Endometrial microvascular endothelial cells (primary cell): ENCODE data around the gene PLEKHJ1. TPM values are rescaled to one million over a fixed set of nuclear protein-coding genes. Genes with fewer than 3 reads are reported as not detected.

Source experiments
- in situ Hi-C: cut with HindIII; loops from 2 replicates; pipeline ENCODE4 v1.10.0; 2017; ENCODE audit warnings: low sequenced_read_pairs, low pct_unique_long_range_greater_than_20kb; ENCODE audit errors: inconsistent ontology term
- total RNA-seq: library from RNA; depleted of rRNA; stranded (reverse); fragments of >200 nt; gene quantifications from one replicate; pipeline ENCODE4 v1.2.3, GENCODE V29; 2015; ENCODE audit errors: inconsistent ontology term

PLEKHJ1 gene
- total RNA-seq, 1 donor from 2014 or later = 118 TPM

DNA sequence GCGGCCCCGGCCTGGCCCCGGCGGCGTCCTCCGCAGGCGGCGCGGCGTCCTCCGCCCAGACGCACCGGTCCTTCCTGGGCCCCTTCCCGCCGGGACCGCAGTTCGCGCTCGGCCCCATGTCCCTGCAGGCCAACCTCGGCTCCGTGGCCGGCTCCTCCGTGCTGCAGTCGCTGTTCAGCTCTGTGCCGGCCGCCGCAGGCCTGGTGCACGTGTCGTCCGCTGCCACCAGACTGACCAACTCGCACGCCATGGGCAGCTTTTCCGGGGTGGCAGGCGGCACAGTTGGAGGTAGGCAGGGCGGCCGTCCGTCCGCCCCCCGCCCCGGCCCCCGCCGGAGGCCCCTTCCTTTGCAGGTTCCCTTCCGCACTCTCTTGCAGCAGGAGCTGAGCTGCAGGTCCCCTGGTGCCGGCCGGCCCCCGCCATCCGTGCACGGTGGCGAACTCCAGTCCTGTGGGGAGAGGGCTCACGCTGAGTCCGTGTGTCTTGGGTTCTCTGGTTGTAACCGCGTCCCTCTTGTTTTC is 9.2 kb downstream of the PLEKHJ1 start:
- in situ Hi-C loops = no loop called here

DNA sequence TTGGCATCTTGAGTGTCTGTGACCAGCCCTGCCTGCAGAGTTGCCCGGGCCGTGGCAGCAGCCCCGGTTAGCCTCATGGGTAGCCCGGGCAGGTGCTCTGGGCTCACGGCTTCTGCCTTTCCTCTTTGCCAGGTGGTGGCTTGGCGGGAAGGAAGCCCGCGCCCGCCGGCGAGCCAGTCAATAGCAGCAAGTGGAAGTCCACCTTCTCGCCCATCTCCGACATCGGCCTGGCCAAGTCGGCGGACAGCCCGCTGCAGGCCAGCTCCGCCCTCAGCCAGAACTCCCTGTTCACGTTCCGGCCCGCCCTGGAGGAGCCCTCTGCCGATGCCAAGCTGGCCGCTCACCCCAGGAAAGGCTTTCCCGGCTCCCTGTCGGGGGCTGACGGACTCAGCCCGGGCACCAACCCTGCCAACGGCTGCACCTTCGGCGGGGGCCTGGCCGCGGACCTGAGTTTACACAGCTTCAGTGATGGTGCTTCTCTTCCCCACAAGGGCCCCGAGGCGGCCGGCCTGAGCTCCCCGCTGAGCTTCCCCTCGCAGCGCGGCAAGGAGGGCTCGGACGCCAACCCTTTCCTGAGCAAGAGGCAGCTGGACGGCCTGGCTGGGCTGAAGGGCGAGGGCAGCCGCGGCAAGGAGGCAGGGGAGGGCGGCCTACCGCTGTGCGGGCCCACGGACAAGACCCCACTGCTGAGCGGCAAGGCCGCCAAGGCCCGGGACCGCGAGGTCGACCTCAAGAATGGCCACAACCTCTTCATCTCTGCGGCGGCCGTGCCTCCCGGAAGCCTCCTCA is 9.9 kb downstream of the PLEKHJ1 start:
- in situ Hi-C loops = no loop called here

DNA sequence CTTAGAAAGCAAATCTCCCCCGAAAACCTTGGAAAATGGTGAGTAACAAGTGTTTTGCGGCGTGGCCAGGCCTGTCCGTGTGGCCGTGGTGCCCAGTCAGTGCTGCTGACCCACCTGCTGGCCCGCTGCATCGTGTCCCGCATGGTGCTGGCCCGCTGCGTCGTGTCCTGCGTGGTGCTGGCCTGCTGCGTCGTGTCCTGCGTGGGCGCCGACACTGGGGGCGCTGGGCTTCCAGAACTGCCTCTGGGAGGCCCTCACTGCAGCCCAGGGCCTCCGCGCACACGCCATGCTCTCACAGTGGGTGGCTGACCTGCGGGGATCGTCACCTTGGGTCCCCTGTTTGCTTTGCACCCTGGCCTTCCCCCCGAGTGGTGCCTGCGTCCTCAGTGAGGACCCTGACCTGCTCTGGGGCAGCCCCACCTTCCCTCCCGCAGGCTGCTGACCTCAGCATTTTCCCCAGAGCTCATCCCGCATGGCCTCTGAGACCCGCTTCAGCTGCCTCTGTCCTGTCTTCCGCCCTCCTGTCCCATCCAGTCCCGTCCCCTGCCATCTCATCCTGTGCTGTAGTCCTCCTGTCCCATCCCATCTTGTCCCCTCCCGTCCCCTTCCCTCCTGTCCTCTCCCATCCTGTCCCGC is 10.6 kb downstream of the PLEKHJ1 start:
- in situ Hi-C loops = no loop called here

DNA sequence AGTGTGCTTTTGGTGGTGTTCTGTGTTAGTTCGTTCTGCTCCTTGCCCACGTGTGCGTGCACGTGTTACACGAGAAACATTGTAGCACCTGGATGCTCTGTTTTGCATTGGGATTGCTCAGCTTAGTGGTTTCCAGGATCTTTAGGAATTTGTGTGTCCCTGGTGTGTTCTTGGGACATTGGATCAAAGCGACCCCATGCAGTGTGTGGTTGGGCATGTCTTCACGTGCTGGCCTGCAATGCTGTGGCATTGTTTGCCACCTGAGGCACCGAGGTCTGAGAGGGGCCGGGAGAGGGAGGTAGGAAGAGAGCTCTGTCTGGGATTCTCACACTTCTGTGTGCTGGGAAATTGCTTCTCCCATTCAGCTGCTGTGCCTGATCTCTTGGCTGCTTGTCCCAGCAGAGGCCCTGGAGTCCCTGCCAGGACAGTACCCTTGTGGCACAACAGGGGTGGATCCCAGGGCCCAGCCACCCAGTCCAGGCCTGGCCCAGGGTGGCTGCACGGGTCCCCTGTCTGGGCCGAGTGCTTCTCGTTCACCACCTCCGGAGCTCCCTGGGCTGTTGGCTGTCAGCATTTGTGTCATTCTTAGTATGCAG is 11.3 kb downstream of the PLEKHJ1 start:
- in situ Hi-C loops = no loop called here

DNA sequence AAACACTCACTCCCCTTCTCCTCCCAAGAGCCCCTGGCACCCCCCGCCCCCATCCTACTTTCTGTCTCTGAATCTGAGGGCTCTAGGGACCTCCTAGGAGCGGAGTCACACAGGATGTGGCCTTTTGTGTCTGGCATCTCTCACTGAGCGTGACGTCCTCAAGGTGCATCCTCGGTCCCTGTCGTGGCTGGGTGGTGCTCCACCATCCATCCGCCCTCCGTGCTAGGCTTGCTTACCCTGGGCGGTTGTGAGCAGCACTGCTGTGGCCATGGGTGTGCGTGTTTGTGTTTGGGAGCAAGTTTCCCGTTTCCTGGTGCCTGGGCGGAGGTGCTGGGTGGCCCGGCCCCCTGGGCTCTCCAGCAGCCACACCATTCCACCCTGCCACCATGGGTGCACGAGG is 12.2 kb downstream of the PLEKHJ1 start:
- in situ Hi-C loops = no loop called here

DNA sequence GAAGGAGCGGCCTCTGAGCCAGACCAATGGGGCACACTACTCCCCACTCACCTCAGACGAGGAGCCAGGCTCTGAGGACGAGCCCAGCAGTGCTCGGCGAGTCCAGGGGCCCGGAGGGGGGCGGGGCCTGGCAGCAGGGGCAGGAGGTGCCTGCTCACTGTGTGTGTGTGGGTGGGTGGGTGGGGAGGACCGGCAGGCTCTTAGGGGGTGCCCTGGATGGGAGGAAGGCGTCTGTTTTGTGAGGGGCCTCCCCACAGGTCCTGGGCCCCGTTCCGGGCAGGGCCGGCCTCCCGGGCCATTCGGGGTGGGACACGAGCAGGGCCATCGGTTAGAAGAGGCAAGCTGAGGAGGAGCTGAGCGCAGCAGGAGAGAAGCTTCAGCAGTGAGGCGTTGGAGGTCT is 12.7 kb downstream of the PLEKHJ1 start:
- in situ Hi-C loops = no loop called here

DNA sequence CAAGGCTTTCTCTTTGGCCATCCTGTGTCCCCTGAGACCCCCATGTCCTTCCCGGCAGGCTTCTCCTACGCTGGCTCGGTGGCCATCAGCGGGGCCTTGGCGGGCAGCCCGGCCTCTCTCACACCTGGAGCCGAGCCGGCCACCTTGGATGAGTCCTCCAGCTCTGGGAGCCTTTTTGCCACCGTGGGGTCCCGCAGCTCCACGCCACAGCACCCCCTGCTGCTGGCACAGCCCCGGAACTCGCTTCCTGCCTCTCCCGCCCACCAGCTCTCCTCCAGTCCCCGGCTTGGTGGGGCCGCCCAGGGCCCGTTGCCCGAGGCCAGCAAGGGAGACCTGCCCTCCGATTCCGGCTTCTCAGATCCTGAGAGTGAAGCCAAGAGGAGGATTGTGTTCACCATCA is 14.2 kb downstream of the PLEKHJ1 start:
- in situ Hi-C loops = no loop called here

DNA sequence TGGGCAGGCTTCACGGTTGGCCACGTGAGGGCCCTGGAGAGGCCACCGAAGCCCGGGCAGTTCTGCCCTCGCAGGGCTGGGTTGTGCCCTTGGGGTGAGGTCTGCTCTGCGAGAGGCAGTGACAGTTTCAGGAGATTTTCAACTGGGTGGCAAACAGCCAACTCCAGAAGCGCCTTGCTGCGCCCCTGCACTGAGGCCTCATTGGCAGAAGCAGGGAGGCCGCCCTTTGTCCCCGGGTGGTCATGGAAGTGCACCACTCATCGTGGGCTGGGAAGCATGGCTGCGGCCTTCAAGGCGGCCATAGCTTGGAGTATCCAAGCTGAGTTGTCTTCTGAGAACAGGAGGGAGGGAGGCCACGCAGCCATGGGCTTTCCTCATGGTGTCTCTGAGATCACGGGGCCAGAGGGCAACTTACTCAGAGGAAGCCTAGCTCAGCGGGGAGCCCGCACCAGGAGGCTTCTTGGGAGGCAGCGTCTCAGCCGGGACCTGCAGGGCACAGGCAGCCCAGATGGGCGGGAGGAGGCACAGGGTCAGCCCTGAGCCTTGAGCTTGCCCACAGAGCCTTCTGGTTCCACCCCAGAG is 14.8 kb downstream of the PLEKHJ1 start:
- in situ Hi-C loops = no loop called here

DNA sequence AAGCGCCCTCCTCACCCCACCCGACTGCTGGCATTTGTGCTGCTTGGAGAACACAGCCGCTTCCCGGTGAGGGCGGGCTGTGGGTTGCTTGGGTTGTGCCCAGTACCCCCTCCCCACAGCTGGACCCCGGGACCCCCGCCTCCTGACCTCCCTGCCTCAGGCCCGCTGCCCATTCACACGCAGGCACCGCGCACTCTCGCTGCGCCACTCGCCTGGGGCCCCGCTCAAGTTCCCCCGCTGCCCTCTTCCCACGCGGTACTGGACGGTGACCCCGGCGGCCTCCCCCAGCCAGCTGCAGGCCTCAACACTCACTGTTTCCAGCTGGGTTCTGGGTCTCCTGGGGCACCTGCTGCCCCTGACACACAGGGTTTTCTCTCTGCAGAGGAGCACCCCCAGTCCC is 16.4 kb downstream of the PLEKHJ1 start:
- in situ Hi-C loops = no loop called here

DNA sequence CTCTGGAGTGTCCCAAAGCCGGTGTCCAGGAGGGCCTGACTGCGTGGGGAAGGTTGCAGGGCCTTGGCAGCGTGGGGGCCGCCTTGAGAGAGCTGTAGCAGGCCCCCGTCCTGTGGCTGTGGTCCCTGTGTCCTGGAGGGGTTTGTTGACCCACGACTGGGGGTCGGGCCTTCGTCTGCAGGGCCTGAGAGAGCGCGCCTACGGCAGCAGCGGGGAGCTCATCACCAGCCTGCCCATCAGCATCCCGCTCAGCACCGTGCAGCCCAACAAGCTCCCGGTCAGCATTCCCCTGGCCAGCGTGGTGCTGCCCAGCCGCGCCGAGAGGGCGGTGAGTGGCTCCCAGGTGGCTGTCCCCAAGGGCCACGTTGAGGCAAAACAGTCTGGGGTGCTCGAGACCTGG is 18.5 kb downstream of the PLEKHJ1 start:
- in situ Hi-C loops = no loop called here

DNA sequence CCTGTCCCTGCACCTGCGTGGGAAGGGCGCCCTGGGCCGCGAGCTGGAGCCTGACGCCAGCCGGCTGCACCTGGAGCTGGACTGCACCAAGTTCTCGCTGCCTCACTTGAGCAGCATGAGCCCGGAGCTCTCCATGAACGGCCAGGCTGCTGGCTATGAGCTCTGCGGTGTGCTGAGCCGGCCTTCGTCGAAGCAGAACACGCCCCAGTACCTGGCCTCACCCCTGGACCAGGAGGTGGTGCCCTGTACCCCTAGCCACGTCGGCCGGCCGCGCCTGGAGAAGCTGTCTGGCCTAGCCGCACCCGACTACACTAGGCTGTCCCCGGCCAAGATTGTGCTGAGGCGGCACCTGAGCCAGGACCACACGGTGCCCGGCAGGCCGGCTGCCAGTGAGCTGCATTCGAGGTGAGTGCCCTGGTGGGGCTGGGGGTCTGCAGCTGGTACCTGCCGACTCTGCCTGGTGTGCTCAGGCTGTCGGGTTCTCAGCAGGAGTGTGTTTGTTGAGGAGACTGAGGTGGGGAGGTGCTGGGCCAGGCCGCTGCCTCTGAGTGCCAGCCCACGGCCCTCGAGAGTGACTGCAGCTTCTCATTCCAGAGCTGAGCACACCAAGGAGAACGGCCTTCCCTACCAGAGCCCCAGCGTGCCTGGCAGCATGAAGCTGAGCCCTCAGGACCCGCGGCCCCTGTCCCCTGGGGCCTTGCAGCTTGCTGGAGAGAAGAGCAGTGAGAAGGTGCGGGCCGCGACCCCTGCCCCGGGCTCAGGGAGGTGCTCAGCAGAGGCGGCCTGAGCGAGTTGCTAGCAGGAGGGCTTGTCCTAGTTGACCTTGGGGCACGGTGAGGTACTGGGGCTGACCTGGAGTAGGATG is 19.5 kb downstream of the PLEKHJ1 start:
- in situ Hi-C loops = no loop called here

DNA sequence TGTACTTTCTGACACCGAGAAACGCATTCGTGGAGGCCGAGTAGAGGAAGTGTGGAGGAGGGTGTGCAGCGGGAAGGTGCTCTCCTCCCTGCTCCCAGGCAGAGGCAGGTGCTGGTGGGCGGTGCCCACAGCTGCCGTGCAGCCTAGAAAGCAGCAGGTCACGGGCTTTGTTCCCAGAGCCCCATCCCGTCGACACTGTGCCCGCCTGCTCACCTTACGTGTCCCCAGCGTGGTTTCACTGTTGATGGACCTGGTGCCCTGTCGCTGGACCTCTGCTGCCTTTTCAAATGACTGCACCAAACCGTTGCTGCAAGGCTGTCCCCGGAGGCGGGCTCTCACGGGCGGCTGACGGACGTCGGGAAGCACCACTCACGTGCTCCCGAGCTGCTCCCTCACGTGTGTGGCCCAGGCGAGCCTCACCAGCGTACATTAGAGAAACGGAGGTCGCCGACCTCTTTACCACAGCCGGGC is 20.8 kb downstream of the PLEKHJ1 start:
- in situ Hi-C loops = no loop called here

DNA sequence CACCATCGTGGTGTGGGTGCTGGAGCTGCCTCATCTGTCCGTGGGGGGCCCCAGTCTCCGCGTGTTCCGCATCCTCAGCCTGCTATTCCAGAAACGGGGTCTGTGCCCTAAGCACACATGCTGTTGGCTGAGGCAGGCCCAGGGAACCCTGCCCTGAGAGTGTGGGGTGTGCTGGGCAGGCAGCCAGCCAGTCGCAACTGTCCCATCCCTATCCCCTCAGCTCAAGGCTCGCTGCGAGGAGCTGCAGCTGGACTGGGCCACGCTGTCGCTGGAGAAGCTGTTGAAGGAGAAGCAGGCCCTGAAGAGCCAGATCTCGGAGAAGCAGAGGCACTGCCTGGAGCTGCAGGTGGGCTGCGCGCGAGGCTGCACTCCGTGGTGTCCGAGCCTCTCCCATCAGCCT is 21.9 kb downstream of the PLEKHJ1 start:
- in situ Hi-C loops = no loop called here

DNA sequence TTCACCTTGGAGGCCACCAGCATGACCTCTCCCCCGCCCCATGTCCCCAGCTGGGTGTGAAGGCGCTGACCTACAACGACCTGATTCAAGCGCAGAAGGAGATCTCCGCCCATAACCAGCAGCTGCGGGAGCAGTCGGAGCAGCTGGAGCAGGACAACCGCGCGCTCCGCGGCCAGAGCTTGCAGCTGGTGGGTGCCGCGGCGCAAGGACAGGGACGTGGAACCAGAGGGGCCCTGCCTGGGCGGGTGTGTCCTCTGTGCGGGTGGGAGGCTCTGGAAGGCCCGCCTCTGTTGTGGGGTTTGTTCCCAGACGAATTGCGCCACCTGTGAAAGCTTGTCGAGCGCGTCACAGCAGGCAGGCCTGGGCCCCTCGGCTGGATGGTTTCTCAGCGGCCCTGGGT is 22.3 kb downstream of the PLEKHJ1 start:
- in situ Hi-C loops = no loop called here

DNA sequence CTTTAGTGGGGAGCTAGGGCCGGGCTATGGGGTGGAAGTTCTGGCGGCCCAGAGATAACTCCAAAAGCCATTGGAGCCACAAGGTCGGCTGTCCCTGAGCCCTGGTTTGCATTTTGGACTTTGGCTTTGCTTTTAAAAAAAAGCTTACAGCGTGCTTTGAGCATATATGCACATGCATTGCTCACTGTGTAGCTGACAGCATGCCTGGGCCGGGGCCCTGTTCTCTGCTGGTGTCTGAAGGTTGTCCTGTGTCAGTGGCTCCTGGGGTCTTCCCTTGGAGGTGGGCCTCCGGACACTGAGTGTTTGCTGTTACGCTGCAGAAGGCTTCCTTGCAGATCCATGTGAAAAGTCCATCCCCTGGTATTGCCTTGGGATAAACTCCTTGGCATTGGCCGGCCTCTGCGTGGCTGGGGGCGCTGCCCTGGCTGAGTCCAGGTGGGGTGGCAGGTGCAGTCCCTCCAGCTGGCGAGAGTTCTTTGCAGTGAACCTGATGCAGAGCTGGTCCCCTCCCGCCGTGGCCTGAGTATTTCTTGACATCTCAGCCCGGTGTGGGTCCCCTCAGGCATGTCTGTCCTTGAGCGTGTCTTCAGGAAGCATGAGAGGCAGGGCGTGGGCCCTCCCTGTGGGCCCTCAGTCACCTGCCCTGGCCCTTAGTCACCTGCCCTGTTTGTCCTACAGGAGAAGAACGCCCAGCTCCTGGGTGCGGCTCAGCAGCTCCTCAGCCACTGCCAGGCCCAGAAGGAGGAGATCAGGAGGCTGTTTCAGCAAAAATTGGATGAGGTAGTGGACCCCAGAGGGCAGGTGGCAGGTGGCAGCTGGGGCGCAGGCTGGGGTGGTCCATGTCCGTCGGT is 23.0 kb downstream of the PLEKHJ1 start:
- in situ Hi-C loops = no loop called here

DNA sequence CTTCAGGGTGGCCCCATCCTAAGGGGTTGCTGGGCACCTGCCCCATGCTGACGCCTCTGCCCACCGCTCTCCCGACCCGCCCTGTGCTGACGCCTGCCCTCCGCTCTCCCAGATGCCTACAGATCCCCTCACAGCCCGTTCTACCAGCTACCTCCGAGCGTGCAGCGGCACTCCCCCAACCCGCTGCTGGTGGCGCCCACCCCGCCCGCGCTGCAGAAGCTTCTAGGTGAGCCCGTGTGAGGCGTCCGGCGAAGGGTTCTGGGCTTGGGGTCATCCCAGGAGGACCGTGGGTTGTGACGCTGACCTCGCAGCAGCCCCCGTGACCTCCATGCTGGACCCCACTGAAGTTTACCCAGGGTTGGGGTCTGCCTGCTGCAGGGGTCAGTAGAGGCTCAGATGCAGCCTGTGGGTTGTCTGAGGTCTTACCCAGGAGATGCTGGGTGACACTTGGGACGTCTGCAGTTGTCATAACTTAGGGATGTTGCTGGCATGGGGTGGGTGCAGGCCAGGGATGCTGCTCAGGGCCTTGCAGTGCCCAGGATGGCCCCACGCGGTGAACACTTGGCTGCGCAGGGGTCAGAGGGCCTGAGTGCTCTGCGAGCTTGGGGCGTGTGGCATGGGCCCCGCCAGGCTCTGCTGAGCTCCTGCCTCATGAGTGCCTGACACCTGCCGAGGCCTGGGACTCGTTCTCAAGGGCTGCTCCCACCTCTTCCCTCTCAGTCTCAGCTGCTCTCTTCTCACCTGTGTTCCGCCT is 25.0 kb downstream of the PLEKHJ1 start:
- in situ Hi-C loops = no loop called here

DNA sequence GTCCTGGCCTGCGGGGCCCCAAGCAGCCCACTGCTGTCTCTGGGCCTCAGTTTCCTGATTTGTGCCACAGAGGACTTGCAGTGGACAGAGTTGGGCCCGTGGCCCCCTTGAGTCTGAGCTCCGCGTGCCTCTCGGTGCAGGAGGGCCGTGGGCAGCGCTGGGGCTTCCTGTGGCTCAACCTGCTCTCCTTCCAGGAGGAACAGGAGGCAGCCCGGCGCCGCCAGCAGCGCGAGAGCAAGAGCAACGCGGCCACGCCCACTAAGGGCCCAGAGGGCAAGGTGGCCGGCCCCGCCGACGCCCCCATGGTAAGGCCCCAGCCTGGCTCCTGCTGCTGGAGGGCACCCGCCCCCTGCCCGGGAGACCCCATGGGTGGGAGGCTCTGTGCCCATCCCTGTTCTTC is 25.9 kb downstream of the PLEKHJ1 start:
- in situ Hi-C loops = no loop called here
